Measurements from ENCODE around the gene HDAC10.

DNA sequence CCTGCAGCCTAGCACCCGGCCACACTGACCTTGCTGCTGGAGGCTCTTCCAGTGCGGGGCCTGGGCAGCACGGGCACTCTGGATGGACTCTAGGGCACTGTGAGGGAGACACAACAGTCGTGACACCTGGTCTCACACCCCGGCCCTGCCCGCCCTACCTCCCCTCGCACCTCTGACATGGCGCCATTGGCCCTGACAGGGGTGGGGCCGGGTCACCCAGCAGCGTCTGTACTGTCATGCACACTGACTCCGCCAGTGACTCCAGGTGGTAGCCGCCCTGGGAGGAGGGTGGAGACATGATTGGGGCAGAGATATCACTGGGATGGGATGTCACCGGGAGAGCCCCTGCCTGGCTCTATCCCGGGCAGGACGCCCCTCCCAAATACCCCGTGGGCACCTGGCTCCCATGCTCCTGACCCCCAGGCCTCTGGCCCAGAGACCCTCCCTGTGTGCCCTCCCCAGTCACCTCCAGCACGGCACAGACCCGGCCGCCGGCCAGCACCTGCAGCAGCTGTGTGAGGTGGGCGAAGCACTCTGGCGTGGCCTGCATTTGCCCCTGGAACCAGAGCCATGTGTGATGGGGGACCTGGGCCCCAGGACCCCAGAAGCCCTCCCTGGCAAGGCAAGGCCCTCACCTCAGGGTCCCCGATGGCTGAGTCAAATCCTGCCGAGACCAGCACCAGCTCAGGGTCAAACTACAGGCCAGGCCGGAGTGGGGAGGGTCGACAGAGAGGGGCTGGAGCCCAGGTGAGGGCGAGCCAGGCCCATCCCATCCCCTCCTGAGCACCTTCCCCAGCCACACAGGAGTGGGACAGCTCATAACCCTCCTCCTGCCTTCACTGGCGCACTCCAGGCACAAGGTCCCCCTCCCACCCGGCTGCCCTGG lies 2.6 kb downstream of the HDAC10 start:
- TF ChIP-seq RAD21 (IDR thresholded peaks at IDR 0.05; ENCODE audit: low read length) (no peak), POLR2AphosphoS5 (IDR thresholded peaks at IDR 0.05; ENCODE audit: low read depth, low read length) (no peak; the same call in 1 of the 2 replicates), RFX5 (IDR thresholded peaks at IDR 0.05; ENCODE audit: low read length) (no peak), SMC3 (IDR thresholded peaks at IDR 0.05; ENCODE audit: low read depth, low read length) (no peak)
- TF ChIP-seq, protein P1, sequence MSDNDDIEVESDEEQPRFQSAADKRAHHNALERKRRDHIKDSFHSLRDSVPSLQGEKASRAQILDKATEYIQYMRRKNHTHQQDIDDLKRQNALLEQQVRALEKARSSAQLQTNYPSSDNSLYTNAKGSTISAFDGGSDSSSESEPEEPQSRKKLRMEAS (IDR thresholded peaks at IDR 0.05; ENCODE audit: low read depth) = no peak
- TF ChIP-seq, protein P2, sequence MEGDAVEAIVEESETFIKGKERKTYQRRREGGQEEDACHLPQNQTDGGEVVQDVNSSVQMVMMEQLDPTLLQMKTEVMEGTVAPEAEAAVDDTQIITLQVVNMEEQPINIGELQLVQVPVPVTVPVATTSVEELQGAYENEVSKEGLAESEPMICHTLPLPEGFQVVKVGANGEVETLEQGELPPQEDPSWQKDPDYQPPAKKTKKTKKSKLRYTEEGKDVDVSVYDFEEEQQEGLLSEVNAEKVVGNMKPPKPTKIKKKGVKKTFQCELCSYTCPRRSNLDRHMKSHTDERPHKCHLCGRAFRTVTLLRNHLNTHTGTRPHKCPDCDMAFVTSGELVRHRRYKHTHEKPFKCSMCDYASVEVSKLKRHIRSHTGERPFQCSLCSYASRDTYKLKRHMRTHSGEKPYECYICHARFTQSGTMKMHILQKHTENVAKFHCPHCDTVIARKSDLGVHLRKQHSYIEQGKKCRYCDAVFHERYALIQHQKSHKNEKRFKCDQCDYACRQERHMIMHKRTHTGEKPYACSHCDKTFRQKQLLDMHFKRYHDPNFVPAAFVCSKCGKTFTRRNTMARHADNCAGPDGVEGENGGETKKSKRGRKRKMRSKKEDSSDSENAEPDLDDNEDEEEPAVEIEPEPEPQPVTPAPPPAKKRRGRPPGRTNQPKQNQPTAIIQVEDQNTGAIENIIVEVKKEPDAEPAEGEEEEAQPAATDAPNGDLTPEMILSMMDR (IDR thresholded peaks at IDR 0.05) = no peak
